Hepatocyte (in vitro differentiated cells): ENCODE results near the gene RPS6KA2. TPM values are rescaled to one million over a fixed set of nuclear protein-coding genes. Genes with fewer than 3 reads are reported as not detected.
A peak's percentile ranks its signal among the peaks of the same experiment; 100 is the strongest.

Experiments used
- DNase-seq: peaks from one replicate; pipeline ENCODE4 v3.0.0-alpha.2; 2016; ENCODE audit warnings: low spot score
- H2AFZ ChIP-seq: fragments of 200-600 bp; sonication (generic); 2 replicates; pipeline ENCODE4 v1.6.0; 2016; ENCODE audit warnings: antibody characterized with exemption, mild to moderate bottlenecking
- H3K27ac ChIP-seq: fragments of 200-600 bp; sonication (generic); 2 replicates; pipeline ENCODE4 v1.5.1; 2016; ENCODE audit warnings: mild to moderate bottlenecking
- H3K27me3 ChIP-seq: fragments of 200-600 bp; sonication (generic); 2 replicates; pipeline ENCODE4 v1.6.1; 2016
- H3K36me3 ChIP-seq: fragments of 200-600 bp; sonication (generic); replicated peaks from 2 replicates; pipeline ENCODE4 v1.5.1; 2016; ENCODE audit warnings: low read depth; ENCODE audit not compliant: insufficient read depth
- H3K4me1 ChIP-seq: fragments of 200-600 bp; sonication (generic); 2 replicates; pipeline ENCODE4 v1.5.1; 2016; ENCODE audit warnings: mild to moderate bottlenecking, moderate library complexity; ENCODE audit not compliant: insufficient read depth
- H3K4me2 ChIP-seq: fragments of 200-600 bp; sonication (generic); 2 replicates; pipeline ENCODE4 v1.6.0; 2016
- H3K4me3 ChIP-seq: fragments of 200-600 bp; sonication (generic); 2 replicates; pipeline ENCODE4 v1.5.1; 2016; ENCODE audit warnings: mild to moderate bottlenecking
- H3K79me2 ChIP-seq: fragments of 200-600 bp; sonication (generic); 2 replicates; pipeline ENCODE4 v1.6.0; 2017; ENCODE audit warnings: mild to moderate bottlenecking
- H3K9me2 ChIP-seq: fragments of 200-600 bp; sonication (generic); replicated peaks from 2 replicates; pipeline ENCODE4 v1.6.0; 2017; ENCODE audit warnings: mild to moderate bottlenecking; ENCODE audit not compliant: insufficient read depth
- H3K9me3 ChIP-seq: fragments of 200-600 bp; sonication (generic); 2 replicates; pipeline ENCODE4 v1.5.1; 2016; ENCODE audit warnings: low read depth, mild to moderate bottlenecking
- H4K20me1 ChIP-seq: fragments of 200-600 bp; sonication (generic); 2 replicates; pipeline ENCODE4 v1.6.0; 2016; ENCODE audit warnings: mild to moderate bottlenecking; ENCODE audit not compliant: insufficient read depth, poor library complexity, severe bottlenecking
- EZH2 ChIP-seq: fragments of 200-600 bp; sonication (generic); IDR thresholded peaks from 2 replicates; pipeline ENCODE4 v1.6.1; 2016; ENCODE audit warnings: antibody characterized with exemption, mild to moderate bottlenecking, borderline replicate concordance
- EZH2phosphoT487 ChIP-seq: fragments of 200-600 bp; sonication (generic); IDR thresholded peaks from one replicate; pipeline ENCODE4 v1.6.1; 2018; ENCODE audit warnings: antibody characterized with exemption, mild to moderate bottlenecking, low read depth, moderate library complexity; ENCODE audit not compliant: unreplicated experiment, severe bottlenecking
- WGBS: methylation state at CpG from one replicate; pipeline ENCODE4 v1.1.6; 2016; ENCODE audit warnings: low lambda C conversion rate; ENCODE audit errors: missing lambda C conversion rate; 5-methylcytosine and 5-hydroxymethylcytosine counted together
- polyA plus RNA-seq: library from polyadenylated mRNA; unstranded; fragments of >200 nt; fragmentation: Nextera tagmentation; extraction: Ambion mirVana; gene quantifications from 2 replicates; pipeline ENCODE4 v1.2.1, GENCODE V29; 2016
- total RNA-seq: library from RNA; depleted of rRNA; stranded (reverse); fragments of >200 nt; gene quantifications from 2 replicates; pipeline ENCODE4 v1.2.3, GENCODE V29; 2014
- TF ChIP-seq, protein P1 (sequence below): fragments of 200-600 bp; sonication (generic); IDR thresholded peaks from 2 replicates; pipeline ENCODE4 v1.5.1; 2016; ENCODE audit warnings: antibody characterized with exemption, mild to moderate bottlenecking; ENCODE audit not compliant: poor library complexity

Gene RPS6KA2
- total and polyA plus RNA-seq, 2 experiments from 2014 or later, result 27.7 to 29.2 TPM

GRCh38 chr6:166671434-166672081 lies 44.5 kb upstream of the RPS6KA2 start:
- TF ChIP-seq EZH2 (no peak), EZH2phosphoT487 (no peak)
- TF ChIP-seq, protein P1, sequence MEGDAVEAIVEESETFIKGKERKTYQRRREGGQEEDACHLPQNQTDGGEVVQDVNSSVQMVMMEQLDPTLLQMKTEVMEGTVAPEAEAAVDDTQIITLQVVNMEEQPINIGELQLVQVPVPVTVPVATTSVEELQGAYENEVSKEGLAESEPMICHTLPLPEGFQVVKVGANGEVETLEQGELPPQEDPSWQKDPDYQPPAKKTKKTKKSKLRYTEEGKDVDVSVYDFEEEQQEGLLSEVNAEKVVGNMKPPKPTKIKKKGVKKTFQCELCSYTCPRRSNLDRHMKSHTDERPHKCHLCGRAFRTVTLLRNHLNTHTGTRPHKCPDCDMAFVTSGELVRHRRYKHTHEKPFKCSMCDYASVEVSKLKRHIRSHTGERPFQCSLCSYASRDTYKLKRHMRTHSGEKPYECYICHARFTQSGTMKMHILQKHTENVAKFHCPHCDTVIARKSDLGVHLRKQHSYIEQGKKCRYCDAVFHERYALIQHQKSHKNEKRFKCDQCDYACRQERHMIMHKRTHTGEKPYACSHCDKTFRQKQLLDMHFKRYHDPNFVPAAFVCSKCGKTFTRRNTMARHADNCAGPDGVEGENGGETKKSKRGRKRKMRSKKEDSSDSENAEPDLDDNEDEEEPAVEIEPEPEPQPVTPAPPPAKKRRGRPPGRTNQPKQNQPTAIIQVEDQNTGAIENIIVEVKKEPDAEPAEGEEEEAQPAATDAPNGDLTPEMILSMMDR, result peak; percentile 4
- no peaks in the 10 kb centered on the region for H3K9me2 ChIP-seq
- 42% methylated on average over 13 of the region's 13 CpGs for WGBS
- no peaks in the 10 kb centered on the region for H3K36me3 ChIP-seq
- H3K79me2 ChIP-seq, result no peaks in the 10 kb centered on the region
- H3K4me1 ChIP-seq, result peaks cover 6% of the 10 kb centered on the region
- no peaks in the 10 kb centered on the region for H3K27me3 ChIP-seq
- peak; percentile 38 for DNase-seq
- no peak overlapping the region for H3K27ac ChIP-seq
- peak overlapping the region; percentile 31 for H3K4me2 ChIP-seq
- no peak overlapping the region for H2AFZ ChIP-seq
- H3K9me3 ChIP-seq, result no peaks in the 10 kb centered on the region
- H4K20me1 ChIP-seq, result no peaks in the 10 kb centered on the region
- no peak overlapping the region for H3K4me3 ChIP-seq

DNA sequence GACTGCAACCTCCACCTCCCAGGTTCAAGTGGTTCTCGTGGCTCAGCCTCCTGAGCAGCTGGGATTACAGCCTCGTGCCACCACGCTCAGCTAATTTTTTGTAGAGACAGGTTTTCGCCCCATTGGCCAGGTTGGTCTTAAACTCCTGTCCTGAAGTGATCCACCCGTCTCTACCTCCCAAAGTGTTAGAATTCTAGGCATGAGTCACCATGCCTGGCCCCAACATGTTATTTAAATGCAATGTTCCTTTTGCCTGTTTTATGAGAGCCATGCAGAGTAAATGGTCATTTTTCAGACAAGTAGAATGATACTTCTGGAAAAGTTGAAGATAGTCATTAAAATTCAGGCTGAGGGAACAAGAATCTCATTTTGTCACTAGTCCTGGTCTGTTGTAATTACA lies 43.8 kb upstream of the RPS6KA2 start:
- Histone ChIP-seq H3K9me3 (no peaks in the 10 kb centered on the region), H3K27me3 (no peaks in the 10 kb centered on the region), H3K4me3 (no peak overlapping the region), H4K20me1 (no peaks in the 10 kb centered on the region), H3K4me2 (no peak overlapping the region), H3K36me3 (no peaks in the 10 kb centered on the region), H3K79me2 (no peaks in the 10 kb centered on the region), H3K27ac (no peak overlapping the region), H3K9me2 (no peaks in the 10 kb centered on the region), H2AFZ (no peak overlapping the region), H3K4me1 (peaks cover 6% of the 10 kb centered on the region)
- TF ChIP-seq EZH2phosphoT487, result no peak
- TF ChIP-seq EZH2, result no peak
- TF ChIP-seq, protein P1, result no peak
- no peak for DNase-seq
- WGBS, result 92% methylated on average over 5 of the region's 5 CpGs

DNA sequence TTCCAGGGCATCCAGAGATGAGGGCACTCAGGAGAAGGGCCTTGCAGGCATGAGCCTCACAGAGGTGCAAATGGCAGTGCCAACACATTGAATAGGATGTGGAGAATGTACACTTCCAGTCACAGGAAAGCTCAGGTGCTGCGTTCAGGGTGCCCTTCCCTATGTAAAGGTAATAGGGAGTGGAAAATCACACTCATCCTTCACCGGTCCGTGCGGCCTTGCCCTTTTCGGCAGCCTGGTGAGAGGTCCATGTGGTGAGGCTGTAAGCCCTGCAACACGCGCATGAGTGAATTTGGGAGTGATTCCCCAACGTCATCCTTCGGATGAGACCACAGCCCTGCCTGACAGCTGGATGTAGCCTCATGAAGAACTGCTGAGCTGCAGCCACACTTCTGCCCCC lies 43.0 kb upstream of the RPS6KA2 start:
- Histone ChIP-seq H3K27ac (no peak overlapping the region), H2AFZ (no peak overlapping the region), H3K4me3 (no peak overlapping the region), H3K79me2 (no peaks in the 10 kb centered on the region), H3K9me3 (no peaks in the 10 kb centered on the region), H3K9me2 (no peaks in the 10 kb centered on the region), H3K4me2 (no peak overlapping the region), H4K20me1 (no peaks in the 10 kb centered on the region), H3K4me1 (peaks cover 6% of the 10 kb centered on the region), H3K36me3 (no peaks in the 10 kb centered on the region), H3K27me3 (no peaks in the 10 kb centered on the region)
- TF ChIP-seq, protein P1, result no peak
- TF ChIP-seq EZH2phosphoT487, result no peak
- no peak for TF ChIP-seq EZH2
- DNase-seq, result no peak
- 92% methylated on average over 9 of the region's 9 CpGs for WGBS
